ENCODE data around the gene DDX23.

DDX23 gene

GRCh38 chr12:48787791-48788523 is 64.0 kb downstream of the DDX23 start:
- Histone ChIP-seq H3K36me3 (ENCODE audit: control insufficient read depth, insufficient read depth, low read length) (no peaks in the 10 kb centered on the region), H3K4me3 (ENCODE audit: insufficient read depth, low read depth, low read length) (peak overlapping the region; percentile 96), H3K27me3 (ENCODE audit: control insufficient read depth, insufficient read depth, low read length, poor library complexity, severe bottlenecking) (no peaks in the 10 kb centered on the region), H3K27ac (ENCODE audit: insufficient read depth, low read depth, low read length, poor library complexity, severe bottlenecking) (peak overlapping the region; percentile 26), H3K9me3 (ENCODE audit: control insufficient read depth, low read length) (no peaks in the 10 kb centered on the region), H3K4me1 (ENCODE audit: control insufficient read depth, insufficient read depth, low read length) (peaks cover 27% of the 10 kb centered on the region)
- WGBS, 2 experiments: 12 to 13% methylated on average over 11 of the region's 11 CpGs

DNA sequence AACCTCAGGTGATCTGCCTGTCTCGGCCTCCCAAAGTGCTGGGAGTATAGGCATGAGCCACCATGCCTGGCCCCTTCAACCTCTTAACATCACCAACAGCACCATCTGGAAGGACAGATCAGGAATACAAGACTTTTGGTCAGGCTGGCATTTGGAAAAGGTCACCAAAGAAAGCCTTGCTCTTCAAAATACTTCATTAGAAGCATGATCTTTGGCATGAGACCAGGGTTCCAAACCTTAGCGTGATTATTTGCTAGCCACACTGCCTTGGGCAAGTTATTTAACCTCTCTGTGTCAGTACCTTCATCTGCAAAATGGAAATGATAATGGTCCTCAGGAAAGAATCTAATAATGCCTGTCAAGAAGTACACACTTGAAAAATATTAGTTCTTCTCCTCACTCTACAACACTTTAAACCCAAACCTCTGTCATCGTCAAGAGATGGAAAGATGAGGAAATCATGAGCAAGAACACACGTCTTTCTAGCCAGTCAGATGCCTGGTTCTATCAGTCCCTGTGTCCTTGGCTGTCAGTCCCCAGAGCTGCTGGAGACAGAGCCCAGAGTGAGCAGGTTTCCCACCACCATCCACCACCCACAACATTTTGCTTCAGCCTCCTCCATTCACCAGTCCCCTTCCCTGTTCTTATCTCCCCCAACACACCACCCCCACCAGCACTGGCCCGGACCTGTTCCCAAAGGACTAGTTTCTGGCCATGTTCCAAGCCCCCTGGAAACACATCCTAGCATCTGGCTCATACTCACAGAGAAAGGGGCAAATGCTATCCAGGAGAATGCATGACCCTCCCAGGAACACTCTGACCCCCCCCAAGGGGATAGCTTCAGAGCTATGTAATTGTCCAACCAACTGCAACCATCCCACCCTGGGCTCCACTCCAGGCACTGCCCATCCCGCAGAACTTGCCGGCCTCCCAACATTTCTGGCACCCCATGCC is 65.1 kb downstream of the DDX23 start:
- Histone ChIP-seq H3K4me3 (ENCODE audit: insufficient read depth, low read depth, low read length) (peak overlapping the region; percentile 96), H3K27ac (ENCODE audit: insufficient read depth, low read depth, low read length, poor library complexity, severe bottlenecking) (no peak overlapping the region), H3K27me3 (ENCODE audit: control insufficient read depth, insufficient read depth, low read length, poor library complexity, severe bottlenecking) (no peaks in the 10 kb centered on the region), H3K4me1 (ENCODE audit: control insufficient read depth, insufficient read depth, low read length) (peaks cover 27% of the 10 kb centered on the region), H3K9me3 (ENCODE audit: control insufficient read depth, low read length) (no peaks in the 10 kb centered on the region), H3K36me3 (ENCODE audit: control insufficient read depth, insufficient read depth, low read length) (peaks cover 3% of the 10 kb centered on the region)
- WGBS, 2 experiments: 88 to 92% methylated on average over 7 of the region's 7 CpGs

DNA sequence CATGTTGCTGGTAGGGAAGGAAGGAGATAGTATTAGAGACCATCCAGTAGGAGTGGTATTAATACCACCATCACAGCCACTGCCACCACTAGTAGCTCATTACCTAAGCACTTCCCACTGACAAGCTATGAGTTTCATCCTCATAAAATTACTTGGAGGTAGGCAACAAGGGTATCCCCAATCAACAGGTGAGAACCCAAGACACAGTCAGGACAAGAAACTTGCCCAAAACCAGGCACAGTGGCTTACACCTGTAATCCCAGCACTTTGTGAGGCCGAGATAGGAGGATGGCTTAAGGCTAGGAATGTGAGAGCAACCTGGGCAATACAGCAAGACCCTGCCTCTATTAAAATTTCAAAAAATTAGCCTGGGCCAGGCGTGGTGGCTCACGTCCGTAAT is 68.5 kb downstream of the DDX23 start:
- peaks cover 18% of the 10 kb centered on the region for H3K4me1 ChIP-seq (ENCODE audit: control insufficient read depth, insufficient read depth, low read length)

DNA sequence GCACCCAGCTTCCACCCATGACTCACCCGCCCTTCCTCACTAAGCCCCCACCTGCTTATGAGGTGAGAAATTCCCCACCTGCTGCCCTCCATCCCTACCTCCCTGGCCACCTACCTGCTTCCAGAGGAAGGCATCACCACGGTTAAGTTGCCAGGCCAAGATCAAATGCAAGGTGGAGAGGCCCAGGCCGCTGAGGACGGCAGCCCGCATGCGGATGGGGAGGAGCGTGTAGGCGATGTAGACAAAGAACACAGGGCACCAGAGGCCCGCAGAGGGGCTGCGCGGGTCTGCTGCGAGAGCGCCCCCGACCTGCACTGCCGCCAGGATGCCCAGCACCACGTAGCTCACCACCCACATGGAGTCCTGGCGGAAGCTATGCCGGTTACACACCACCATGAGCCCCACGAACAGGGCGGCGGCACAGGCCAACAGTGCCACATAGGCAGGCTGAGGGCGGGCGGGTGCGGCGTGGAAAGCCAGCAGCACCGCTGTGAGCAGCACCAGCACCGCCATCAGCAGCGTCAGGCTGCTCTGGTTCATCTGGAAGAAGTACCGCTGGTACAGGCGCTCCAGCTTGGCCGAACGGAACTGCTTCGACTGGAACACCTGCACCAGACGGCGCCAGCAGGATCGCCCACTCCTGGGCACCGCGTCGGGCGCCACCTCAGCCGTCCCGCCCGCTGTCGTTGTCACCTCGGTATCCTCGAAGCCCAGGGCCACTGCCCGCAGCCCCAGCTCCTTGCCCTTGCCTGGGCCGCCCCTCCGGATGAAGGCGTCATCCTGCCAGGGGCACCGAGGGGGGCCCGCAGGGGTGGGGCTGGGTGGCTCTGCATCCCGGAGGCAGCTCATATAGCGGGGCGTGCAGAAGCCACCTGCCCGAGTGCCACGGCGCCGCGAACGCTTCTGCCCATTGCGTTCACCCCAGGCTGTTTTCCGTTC is 69.2 kb downstream of the DDX23 start:
- peaks cover 8% of the 10 kb centered on the region for H3K36me3 ChIP-seq (ENCODE audit: control insufficient read depth, insufficient read depth, low read length)
- no peak overlapping the region for H3K4me3 ChIP-seq (ENCODE audit: insufficient read depth, low read depth, low read length)
- H3K27me3 ChIP-seq (ENCODE audit: control insufficient read depth, insufficient read depth, low read length, poor library complexity, severe bottlenecking): no peaks in the 10 kb centered on the region
- peaks cover 17% of the 10 kb centered on the region for H3K4me1 ChIP-seq (ENCODE audit: control insufficient read depth, insufficient read depth, low read length)
- H3K27ac ChIP-seq (ENCODE audit: insufficient read depth, low read depth, low read length, poor library complexity, severe bottlenecking): no peak overlapping the region
- no peaks in the 10 kb centered on the region for H3K9me3 ChIP-seq (ENCODE audit: control insufficient read depth, low read length)
- 93 to 94% methylated on average over 63 of the region's 63 CpGs for WGBS, 2 experiments

More for the DNA sequence above, 68.5 kb downstream of the DDX23 start:
- H3K27ac ChIP-seq (ENCODE audit: insufficient read depth, low read depth, low read length, poor library complexity, severe bottlenecking): no peak overlapping the region
- peaks cover 3% of the 10 kb centered on the region for H3K36me3 ChIP-seq (ENCODE audit: control insufficient read depth, insufficient read depth, low read length)
- no peaks in the 10 kb centered on the region for H3K27me3 ChIP-seq (ENCODE audit: control insufficient read depth, insufficient read depth, low read length, poor library complexity, severe bottlenecking)
- no peaks in the 10 kb centered on the region for H3K9me3 ChIP-seq (ENCODE audit: control insufficient read depth, low read length)
- WGBS, 2 experiments: 94 to 95% methylated on average over 4 of the region's 4 CpGs
- H3K4me3 ChIP-seq (ENCODE audit: insufficient read depth, low read depth, low read length): no peak overlapping the region

GRCh38 chr12:48781750-48782456 is 70.1 kb downstream of the DDX23 start:
- peaks cover 9% of the 10 kb centered on the region for H3K4me1 ChIP-seq (ENCODE audit: control insufficient read depth, insufficient read depth, low read length)
- WGBS, 2 experiments: 85 to 91% methylated on average over 9 of the region's 9 CpGs
- no peak overlapping the region for H3K4me3 ChIP-seq (ENCODE audit: insufficient read depth, low read depth, low read length)
- H3K27me3 ChIP-seq (ENCODE audit: control insufficient read depth, insufficient read depth, low read length, poor library complexity, severe bottlenecking): no peaks in the 10 kb centered on the region
- H3K36me3 ChIP-seq (ENCODE audit: control insufficient read depth, insufficient read depth, low read length): peaks cover 16% of the 10 kb centered on the region
- H3K27ac ChIP-seq (ENCODE audit: insufficient read depth, low read depth, low read length, poor library complexity, severe bottlenecking): no peak overlapping the region
- no peaks in the 10 kb centered on the region for H3K9me3 ChIP-seq (ENCODE audit: control insufficient read depth, low read length)

GRCh38 chr12:48780381-48781025 is 71.5 kb downstream of the DDX23 start:
- Histone ChIP-seq H3K27ac (ENCODE audit: insufficient read depth, low read depth, low read length, poor library complexity, severe bottlenecking) (no peak overlapping the region), H3K4me3 (ENCODE audit: insufficient read depth, low read depth, low read length) (no peak overlapping the region), H3K27me3 (ENCODE audit: control insufficient read depth, insufficient read depth, low read length, poor library complexity, severe bottlenecking) (no peaks in the 10 kb centered on the region), H3K4me1 (ENCODE audit: control insufficient read depth, insufficient read depth, low read length) (no peaks in the 10 kb centered on the region), H3K9me3 (ENCODE audit: control insufficient read depth, low read length) (no peaks in the 10 kb centered on the region), H3K36me3 (ENCODE audit: control insufficient read depth, insufficient read depth, low read length) (peaks cover 26% of the 10 kb centered on the region)
- 89 to 91% methylated on average over 11 of the region's 11 CpGs for WGBS, 2 experiments

GRCh38 chr12:48779869-48780268 is 72.1 kb downstream of the DDX23 start:
- no peak overlapping the region for H3K27ac ChIP-seq (ENCODE audit: insufficient read depth, low read depth, low read length, poor library complexity, severe bottlenecking)
- no peaks in the 10 kb centered on the region for H3K9me3 ChIP-seq (ENCODE audit: control insufficient read depth, low read length)
- 86 to 92% methylated on average over 1 to 2 of the region's 3 CpGs for WGBS, 2 experiments
- H3K36me3 ChIP-seq (ENCODE audit: control insufficient read depth, insufficient read depth, low read length): peaks cover 33% of the 10 kb centered on the region
- no peak overlapping the region for H3K4me3 ChIP-seq (ENCODE audit: insufficient read depth, low read depth, low read length)
- H3K4me1 ChIP-seq (ENCODE audit: control insufficient read depth, insufficient read depth, low read length): no peaks in the 10 kb centered on the region
- H3K27me3 ChIP-seq (ENCODE audit: control insufficient read depth, insufficient read depth, low read length, poor library complexity, severe bottlenecking): no peaks in the 10 kb centered on the region
